ENCODE results near the gene LAMA2. TPM values are rescaled to one million over a fixed set of nuclear protein-coding genes. Genes with fewer than 3 reads are reported as not detected.
"Not testable (repeated sequence)": the region's sequence is repeated elsewhere in the genome, so short reads cannot be mapped to it uniquely, and the experiment has no call there.

The LAMA2 gene
- total and polyA plus RNA-seq, 8 donors = 3.4 to 110 (median 31.6) TPM

DNA sequence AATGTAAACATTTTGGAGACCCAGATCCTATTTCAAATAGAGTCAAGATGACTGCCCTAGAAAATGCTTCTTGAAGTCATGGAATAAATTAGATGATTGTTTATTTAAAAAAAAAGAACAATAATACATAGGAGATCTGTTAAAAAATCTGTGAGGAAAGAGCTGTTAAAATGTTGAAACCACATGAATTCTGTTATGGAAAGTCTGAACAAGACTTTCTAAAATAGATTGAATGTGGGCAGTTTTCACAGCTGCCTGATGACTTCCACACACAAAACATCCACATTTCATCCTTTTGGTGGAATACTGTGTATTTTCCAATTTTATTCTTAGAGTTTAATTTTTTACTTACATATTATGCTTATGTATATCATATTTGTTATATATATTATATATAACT lies 186.1 kb downstream of the LAMA2 start:
- Histone ChIP-seq H3K9me3 (no peaks in the 10 kb centered on the region), H3K36me3 (peaks cover 0 to 11% (median 6%) of the 10 kb centered on the region in 4 donors), H3K4me3 (no peak overlapping the region), H3K27ac (no peak overlapping the region), H3K27me3 (no peaks in the 10 kb centered on the region), H3K4me1 (no peaks in the 10 kb centered on the region)
- no peak for DNase-seq
- TF ChIP-seq EP300 (IDR thresholded peaks at IDR 0.05) = no peak
- TF ChIP-seq, protein P1, sequence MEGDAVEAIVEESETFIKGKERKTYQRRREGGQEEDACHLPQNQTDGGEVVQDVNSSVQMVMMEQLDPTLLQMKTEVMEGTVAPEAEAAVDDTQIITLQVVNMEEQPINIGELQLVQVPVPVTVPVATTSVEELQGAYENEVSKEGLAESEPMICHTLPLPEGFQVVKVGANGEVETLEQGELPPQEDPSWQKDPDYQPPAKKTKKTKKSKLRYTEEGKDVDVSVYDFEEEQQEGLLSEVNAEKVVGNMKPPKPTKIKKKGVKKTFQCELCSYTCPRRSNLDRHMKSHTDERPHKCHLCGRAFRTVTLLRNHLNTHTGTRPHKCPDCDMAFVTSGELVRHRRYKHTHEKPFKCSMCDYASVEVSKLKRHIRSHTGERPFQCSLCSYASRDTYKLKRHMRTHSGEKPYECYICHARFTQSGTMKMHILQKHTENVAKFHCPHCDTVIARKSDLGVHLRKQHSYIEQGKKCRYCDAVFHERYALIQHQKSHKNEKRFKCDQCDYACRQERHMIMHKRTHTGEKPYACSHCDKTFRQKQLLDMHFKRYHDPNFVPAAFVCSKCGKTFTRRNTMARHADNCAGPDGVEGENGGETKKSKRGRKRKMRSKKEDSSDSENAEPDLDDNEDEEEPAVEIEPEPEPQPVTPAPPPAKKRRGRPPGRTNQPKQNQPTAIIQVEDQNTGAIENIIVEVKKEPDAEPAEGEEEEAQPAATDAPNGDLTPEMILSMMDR (IDR thresholded peaks at IDR 0.05) = no peak
- TF ChIP-seq POLR2AphosphoS5 (IDR thresholded peaks at IDR 0.05) = no peak
- no peak for TF ChIP-seq POLR2A (IDR thresholded peaks at IDR 0.05)
- intact Hi-C loops (cut with DNase I; ENCODE audit: low total_unique reads) = no loop called here

DNA sequence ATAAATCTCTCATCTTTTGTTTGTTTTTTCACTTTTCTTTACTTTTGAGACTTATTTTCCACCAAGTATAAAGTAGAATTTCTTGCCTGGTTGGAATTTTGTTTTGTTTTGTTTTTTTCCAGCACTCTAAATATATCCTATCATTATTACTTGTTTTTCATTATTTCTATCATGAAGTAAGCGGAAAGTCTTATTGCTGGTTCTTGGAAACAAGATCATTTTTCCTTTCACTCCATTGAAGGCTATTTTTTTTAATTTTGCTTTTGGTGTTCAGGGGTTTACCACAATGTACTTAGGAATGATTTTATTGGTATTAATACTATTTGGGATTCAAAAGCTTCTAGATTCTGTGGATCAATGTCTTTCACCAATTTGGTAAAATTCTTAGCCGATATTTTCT lies 190.1 kb downstream of the LAMA2 start:
- Histone ChIP-seq H3K27ac (no peak overlapping the region), H3K36me3 (no peaks in the 10 kb centered on the region), H3K4me1 (peaks cover 0 to 4% (median 0%) of the 10 kb centered on the region in 4 donors), H3K27me3 (no peaks in the 10 kb centered on the region), H3K9me3 (no peaks in the 10 kb centered on the region), H3K4me3 (no peak overlapping the region)
- intact Hi-C loops (cut with DNase I; ENCODE audit: low total_unique reads) = no loop called here
- TF ChIP-seq, protein P1 (IDR thresholded peaks at IDR 0.05) = no peak
- no peak for TF ChIP-seq EP300 (IDR thresholded peaks at IDR 0.05)
- TF ChIP-seq POLR2A (IDR thresholded peaks at IDR 0.05) = no peak
- TF ChIP-seq POLR2AphosphoS5 (IDR thresholded peaks at IDR 0.05) = no peak
- 94 to 99% (median 97%) methylated on average over 2 of the region's 2 CpGs for WGBS, 5 donors
- DNase-seq = no peak

DNA sequence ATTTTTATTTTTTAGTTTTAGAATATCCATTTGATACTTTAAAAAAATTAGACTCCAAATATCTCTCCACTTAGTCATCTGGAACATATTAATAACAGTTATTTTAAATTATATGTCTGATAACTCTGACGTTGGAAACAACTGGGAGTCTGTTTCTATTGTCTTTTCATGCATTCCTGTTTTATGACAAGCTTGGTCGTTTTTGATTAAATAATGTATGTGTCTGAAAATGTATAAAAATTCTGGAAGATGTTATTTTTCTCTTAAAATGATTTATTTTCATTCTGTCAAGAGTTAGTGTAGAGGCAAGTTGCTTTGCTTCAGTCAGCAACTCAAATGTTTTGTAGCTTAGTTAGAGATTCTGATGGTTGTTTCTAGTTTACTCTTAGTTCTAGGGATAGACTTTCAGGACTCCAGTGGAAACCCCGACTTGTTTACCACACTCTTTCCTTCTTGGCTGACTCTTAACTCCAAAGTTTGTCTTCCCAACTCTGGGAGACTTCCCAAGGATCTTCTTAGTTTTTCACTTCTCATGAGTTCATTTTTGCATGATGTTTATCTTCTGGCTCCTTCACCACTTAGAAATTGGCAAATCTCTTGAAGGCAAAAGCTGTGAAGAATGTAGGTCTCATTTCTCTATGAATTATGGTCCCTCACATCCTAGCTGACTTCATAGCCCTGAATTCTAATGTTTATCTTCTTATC lies 190.9 kb downstream of the LAMA2 start:
- DNase-seq = peak in 1 of 2 donors; percentile 44
- intact Hi-C loops (cut with DNase I; ENCODE audit: low total_unique reads) = no loop called here
- H3K4me1 ChIP-seq = peaks cover 0 to 4% (median 0%) of the 10 kb centered on the region in 4 donors
- WGBS, 5 donors = 50 to 63% (median 52%) methylated on average over 3 of the region's 3 CpGs
- no peaks in the 10 kb centered on the region for H3K9me3 ChIP-seq
- TF ChIP-seq POLR2AphosphoS5 (IDR thresholded peaks at IDR 0.05) (no peak), POLR2A (IDR thresholded peaks at IDR 0.05) (no peak), EP300 (IDR thresholded peaks at IDR 0.05) (no peak)
- TF ChIP-seq, protein P1 (IDR thresholded peaks at IDR 0.05) = no peak
- no peak overlapping the region for H3K4me3 ChIP-seq
- H3K27ac ChIP-seq = no peak overlapping the region
- no peaks in the 10 kb centered on the region for H3K27me3 ChIP-seq
- H3K36me3 ChIP-seq = no peaks in the 10 kb centered on the region

DNA sequence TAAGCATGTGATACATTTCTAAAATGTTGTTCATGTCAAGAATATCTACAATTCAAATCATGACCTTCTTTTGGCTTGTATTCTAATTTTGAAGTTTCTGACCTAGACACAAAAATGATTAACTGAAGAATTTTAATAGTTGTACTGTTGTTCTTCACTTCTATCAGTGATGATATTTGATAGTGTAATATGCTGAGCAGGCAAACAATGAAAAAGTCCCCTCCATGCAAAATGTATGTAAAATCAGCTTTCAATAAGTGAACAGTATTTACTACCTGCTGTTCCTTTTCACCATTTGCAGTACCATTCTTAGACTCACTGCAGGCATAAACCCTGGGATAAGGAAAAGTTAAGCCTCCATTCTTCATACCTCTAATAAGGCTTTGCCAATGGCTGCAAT lies 201.5 kb downstream of the LAMA2 start:
- Histone ChIP-seq H3K4me1 (no peaks in the 10 kb centered on the region), H3K27ac (no peak overlapping the region), H3K36me3 (no peaks in the 10 kb centered on the region), H3K4me3 (no peak overlapping the region), H3K27me3 (no peaks in the 10 kb centered on the region), H3K9me3 (no peaks in the 10 kb centered on the region)
- DNase-seq = no peak
- TF ChIP-seq EP300 (IDR thresholded peaks at IDR 0.05) = no peak
- no peak for TF ChIP-seq POLR2AphosphoS5 (IDR thresholded peaks at IDR 0.05)
- TF ChIP-seq POLR2A (IDR thresholded peaks at IDR 0.05) = no peak
- TF ChIP-seq, protein P1 (IDR thresholded peaks at IDR 0.05) = no peak
- intact Hi-C loops (cut with DNase I; ENCODE audit: low total_unique reads) = no loop called here

DNA sequence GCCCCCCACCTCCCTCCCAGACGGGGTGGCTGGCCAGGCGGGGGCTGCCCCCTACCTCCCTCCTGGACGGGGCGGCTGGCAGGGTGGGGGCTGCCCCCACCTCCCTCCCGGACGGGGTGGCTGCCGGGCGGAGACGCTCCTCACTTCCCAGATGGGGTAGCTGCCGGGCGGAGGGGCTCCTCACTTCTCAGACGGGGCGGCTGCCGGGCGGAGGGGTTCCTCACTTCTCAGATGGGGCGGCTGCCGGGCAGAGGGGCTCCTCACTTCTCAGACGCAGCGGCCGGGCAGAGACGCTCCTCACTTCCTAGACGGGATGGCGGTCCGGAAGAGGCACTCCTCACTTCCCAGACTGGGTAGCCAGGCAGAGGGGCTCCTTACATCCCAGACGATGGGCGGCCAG lies 205.5 kb downstream of the LAMA2 start:
- H3K36me3 ChIP-seq; H3K27ac ChIP-seq; H3K27me3 ChIP-seq; intact Hi-C loops (cut with DNase I; ENCODE audit: low total_unique reads); DNase-seq; H3K9me3 ChIP-seq; H3K4me1 ChIP-seq; H3K4me3 ChIP-seq: not testable (repeated sequence)
- WGBS, 5 donors = 95 to 100% (median 97%) methylated on average over 10 to 26 of the region's 26 CpGs

Data from stomach (tissue), 9 donors.